HG02759 (cell line): ENCODE results near the gene IL22RA1.

Experiments used
- ATAC-seq: cut with Tn5 transposase; IDR thresholded peaks from one replicate; pipeline ENCODE4 v1.9.1; 2021; ENCODE audit warnings: mild to moderate bottlenecking, moderate library complexity; ENCODE audit not compliant: unreplicated experiment

The IL22RA1 gene

GRCh38 chr1:24142546-24143534 is at the start of gene IL22RA1:
Gene IL22RA1 (minus strand): TSS chr1:24143140. CDS start chr1:24143082, 58 bp downstream.
- no peak for ATAC-seq

GRCh38 chr1:24191860-24192259 is 48.9 kb upstream of the IL22RA1 start:
- no peak for ATAC-seq

GRCh38 chr1:24190983-24191461 is 48.1 kb upstream of the IL22RA1 start:
- peak; percentile 47 for ATAC-seq

GRCh38 chr1:24189528-24189927 is 46.6 kb upstream of the IL22RA1 start:
- ATAC-seq: no peak

GRCh38 chr1:24186993-24187790 is 44.3 kb upstream of the IL22RA1 start, which contains the start of gene IFNLR1:
Gene IFNLR1 (minus strand): TSS chr1:24187289. CDS start chr1:24187248, 41 bp downstream.
- no peak for ATAC-seq

- no peak for ATAC-seq
Observed at GRCh38 chr1:24186711-24186992, 43.7 kb upstream of the IL22RA1 start.

GRCh38 chr1:24186031-24186710 is 43.2 kb upstream of the IL22RA1 start:
- ATAC-seq: no peak

GRCh38 chr1:24185076-24185475 is 42.1 kb upstream of the IL22RA1 start:
- ATAC-seq: no peak

GRCh38 chr1:24182061-24182460 is 39.1 kb upstream of the IL22RA1 start:
- no peak for ATAC-seq

GRCh38 chr1:24181619-24182018 is 38.7 kb upstream of the IL22RA1 start:
- ATAC-seq: no peak

GRCh38 chr1:24180676-24181075 is 37.7 kb upstream of the IL22RA1 start:
- ATAC-seq: no peak

GRCh38 chr1:24179251-24179840 is 36.4 kb upstream of the IL22RA1 start:
- ATAC-seq: no peak

GRCh38 chr1:24178407-24178806 is 35.5 kb upstream of the IL22RA1 start:
- ATAC-seq: no peak

- ATAC-seq: no peak
Observed at GRCh38 chr1:24177161-24177560, 34.2 kb upstream of the IL22RA1 start.

- ATAC-seq: no peak
Observed at GRCh38 chr1:24175033-24175755, 32.3 kb upstream of the IL22RA1 start.

- no peak for ATAC-seq
Observed at GRCh38 chr1:24173638-24174575, 31.0 kb upstream of the IL22RA1 start.

- no peak for ATAC-seq
Observed at GRCh38 chr1:24172598-24172997, 29.7 kb upstream of the IL22RA1 start.

- no peak for ATAC-seq
Observed at GRCh38 chr1:24169286-24169685, 26.3 kb upstream of the IL22RA1 start.

- no peak for ATAC-seq
Observed at GRCh38 chr1:24168245-24168644, 25.3 kb upstream of the IL22RA1 start.
